ENCODE results near the gene VASN. TPM values are rescaled to one million over a fixed set of nuclear protein-coding genes. Genes with fewer than 3 reads are reported as not detected.

VASN gene
- total and polyA plus RNA-seq, 10 of the 15 experiments (the other 5 are each of a cell fraction or from before 2014, with no cell fraction given): 0.02 to 0.19 (median 0.14) TPM; not detected in 6

GRCh38 chr16:4414187-4414917 lies 42.7 kb downstream of the VASN start (continued):
- TF ChIP-seq ZNF687 (IDR thresholded peaks at IDR 0.05) (0 out of 2 replicates have a peak, but pooled peaks have one; percentile 50), USF2 (IDR thresholded peaks at IDR 0.05; ENCODE audit: borderline replicate concordance, low read depth, low read length) (no peak), RUNX3 (IDR thresholded peaks at IDR 0.05; ENCODE audit: low read length) (peak; percentile 95), BRCA1 (IDR thresholded peaks at IDR 0.05; ENCODE audit: low read depth, low read length) (no peak), ATF3 (IDR thresholded peaks at IDR 0.05; ENCODE audit: borderline replicate concordance, extremely low read depth, low read depth, low read length) (no peak), ATF7 (IDR thresholded peaks at IDR 0.05; ENCODE audit: low read depth) (peak; percentile 93), TCF3 (IDR thresholded peaks at IDR 0.05; ENCODE audit: borderline replicate concordance, insufficient read depth, low read depth, low read length) (0 out of 2 replicates have a peak, but pooled peaks have one; percentile 39), POLR2A (IDR thresholded peaks at IDR 0.05; ENCODE audit: low read depth, low read length) (peak; percentile 53), TAF1 (IDR thresholded peaks at IDR 0.05; ENCODE audit: borderline replicate concordance, low read depth, low read length) (no peak; the same call in 1 of the 2 replicates), SREBF1 (IDR thresholded peaks at IDR 0.05; ENCODE audit: low read length) (no peak), PML (IDR thresholded peaks at IDR 0.05; ENCODE audit: low read length) (peak; percentile 61; the same call in 1 of the 2 replicates), NFIC (IDR thresholded peaks at IDR 0.05; ENCODE audit: low read depth, low read length) (peak; percentile 87), RAD51 (IDR thresholded peaks at IDR 0.05) (no peak), POLR2AphosphoS5 (IDR thresholded peaks at IDR 0.05; ENCODE audit: low read length) (peak; percentile 12; the same call in 1 of the 2 replicates), STAT3 (IDR thresholded peaks at IDR 0.05; ENCODE audit: low read depth, low read length) (no peak), HDGF (IDR thresholded peaks at IDR 0.05) (no peak), POLR2AphosphoS2 (IDR thresholded peaks at IDR 0.05; ENCODE audit: low read depth, low read length) (no peak), FOXM1 (IDR thresholded peaks at IDR 0.05; ENCODE audit: low read depth, low read length) (no peak; the same call in none of the 2 replicates), EZH2 (IDR thresholded peaks at IDR 0.05; ENCODE audit: borderline replicate concordance, control insufficient read depth, low read depth, low read length) (no peak), CEBPB (IDR thresholded peaks at IDR 0.05; ENCODE audit: borderline replicate concordance in 1 of 2, low read depth in 2 of 2, low read length in 2 of 2) (no peak)
- TF ChIP-seq, protein P1, sequence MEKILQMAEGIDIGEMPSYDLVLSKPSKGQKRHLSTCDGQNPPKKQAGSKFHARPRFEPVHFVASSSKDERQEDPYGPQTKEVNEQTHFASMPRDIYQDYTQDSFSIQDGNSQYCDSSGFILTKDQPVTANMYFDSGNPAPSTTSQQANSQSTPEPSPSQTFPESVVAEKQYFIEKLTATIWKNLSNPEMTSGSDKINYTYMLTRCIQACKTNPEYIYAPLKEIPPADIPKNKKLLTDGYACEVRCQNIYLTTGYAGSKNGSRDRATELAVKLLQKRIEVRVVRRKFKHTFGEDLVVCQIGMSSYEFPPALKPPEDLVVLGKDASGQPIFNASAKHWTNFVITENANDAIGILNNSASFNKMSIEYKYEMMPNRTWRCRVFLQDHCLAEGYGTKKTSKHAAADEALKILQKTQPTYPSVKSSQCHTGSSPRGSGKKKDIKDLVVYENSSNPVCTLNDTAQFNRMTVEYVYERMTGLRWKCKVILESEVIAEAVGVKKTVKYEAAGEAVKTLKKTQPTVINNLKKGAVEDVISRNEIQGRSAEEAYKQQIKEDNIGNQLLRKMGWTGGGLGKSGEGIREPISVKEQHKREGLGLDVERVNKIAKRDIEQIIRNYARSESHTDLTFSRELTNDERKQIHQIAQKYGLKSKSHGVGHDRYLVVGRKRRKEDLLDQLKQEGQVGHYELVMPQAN (conservative IDR thresholded peaks at IDR 0.05): peak; percentile 26; the same call in 1 of the 2 replicates
- TF ChIP-seq, protein P2, sequence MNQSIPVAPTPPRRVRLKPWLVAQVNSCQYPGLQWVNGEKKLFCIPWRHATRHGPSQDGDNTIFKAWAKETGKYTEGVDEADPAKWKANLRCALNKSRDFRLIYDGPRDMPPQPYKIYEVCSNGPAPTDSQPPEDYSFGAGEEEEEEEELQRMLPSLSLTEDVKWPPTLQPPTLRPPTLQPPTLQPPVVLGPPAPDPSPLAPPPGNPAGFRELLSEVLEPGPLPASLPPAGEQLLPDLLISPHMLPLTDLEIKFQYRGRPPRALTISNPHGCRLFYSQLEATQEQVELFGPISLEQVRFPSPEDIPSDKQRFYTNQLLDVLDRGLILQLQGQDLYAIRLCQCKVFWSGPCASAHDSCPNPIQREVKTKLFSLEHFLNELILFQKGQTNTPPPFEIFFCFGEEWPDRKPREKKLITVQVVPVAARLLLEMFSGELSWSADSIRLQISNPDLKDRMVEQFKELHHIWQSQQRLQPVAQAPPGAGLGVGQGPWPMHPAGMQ (IDR thresholded peaks at IDR 0.05; ENCODE audit: borderline replicate concordance): no peak

All from GM12878 (cell line).